Activated CD4-positive, CD25-positive, alpha-beta regulatory T cell treated with anti-CD3 and anti-CD28 coated beads, Interleukin-2, amount 50 U/mL, for 24 hours (primary cell): ENCODE measurements around the gene DAPK3.
A peak's percentile ranks its signal among the peaks of the same experiment; 100 is the strongest.
"Not testable (repeated sequence)": the region's sequence is repeated elsewhere in the genome, so short reads cannot be mapped to it uniquely, and the experiment has no call there.

Experiments used
- ATAC-seq, 2 donors: fragments of 150-1000 bp; cut with Tn5 transposase; one replicate each; pipeline ENCODE4 v1.10.0; 2021; ENCODE audit warnings: mild to moderate bottlenecking in 1 of 2, moderate library complexity in 1 of 2

The DAPK3 gene

DNA sequence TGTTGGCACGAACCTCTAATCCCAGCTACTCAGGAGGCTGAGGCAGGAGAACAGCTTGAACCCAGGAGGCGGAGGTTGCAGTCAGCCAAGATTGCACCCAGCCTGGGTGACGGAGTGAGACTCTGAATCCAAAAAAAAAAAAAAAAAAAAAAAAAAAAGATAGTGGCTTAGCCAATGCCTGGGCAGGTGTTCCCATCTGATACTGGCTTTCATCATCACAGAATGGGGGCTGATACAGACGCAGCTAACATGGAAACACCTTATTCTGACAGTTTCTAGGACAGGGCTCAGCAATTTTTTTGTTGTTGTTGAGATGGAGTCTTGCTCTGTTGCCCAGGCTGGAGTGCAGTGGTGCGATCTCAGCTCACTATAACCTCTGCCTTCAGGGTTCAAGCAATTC lies 29.9 kb upstream of the DAPK3 start:
- ATAC-seq, result not testable (repeated sequence)

DNA sequence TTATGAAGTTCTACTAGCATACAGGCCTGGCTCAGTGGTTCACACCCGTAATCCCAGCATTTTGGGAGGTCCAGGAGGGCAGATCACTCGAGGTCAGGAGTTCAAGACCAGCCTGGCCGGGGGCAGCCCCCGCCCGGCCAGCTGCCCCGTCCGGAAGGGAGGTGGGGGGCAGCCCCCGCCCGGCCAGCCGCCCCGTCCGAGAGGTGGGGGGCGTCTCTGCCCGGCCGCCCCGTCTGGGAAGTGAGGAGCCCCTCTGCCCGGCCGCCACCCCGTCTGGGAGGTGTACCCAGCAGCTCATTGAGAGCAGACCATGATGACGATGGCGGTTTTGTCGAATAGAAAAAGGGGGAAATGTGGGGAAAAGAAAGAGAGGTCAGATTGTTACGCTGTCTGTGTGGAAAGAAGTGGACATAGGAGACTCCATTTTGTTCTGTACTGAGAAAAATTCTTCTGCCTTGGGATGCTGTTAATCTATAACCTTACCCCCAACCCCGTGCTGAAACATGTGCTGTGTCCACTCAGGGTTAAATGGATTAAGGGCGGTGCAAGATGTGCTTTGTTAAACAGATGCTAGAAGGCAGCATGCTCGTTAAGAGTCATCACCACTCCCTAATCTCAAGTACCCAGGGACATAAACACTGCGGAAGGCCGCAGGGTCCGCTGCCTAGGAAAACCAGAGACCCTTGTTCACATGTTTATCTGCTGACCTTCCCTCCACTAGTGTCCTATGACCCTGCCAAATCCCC lies 27.9 kb upstream of the DAPK3 start:
- ATAC-seq, result not testable (repeated sequence)

DNA sequence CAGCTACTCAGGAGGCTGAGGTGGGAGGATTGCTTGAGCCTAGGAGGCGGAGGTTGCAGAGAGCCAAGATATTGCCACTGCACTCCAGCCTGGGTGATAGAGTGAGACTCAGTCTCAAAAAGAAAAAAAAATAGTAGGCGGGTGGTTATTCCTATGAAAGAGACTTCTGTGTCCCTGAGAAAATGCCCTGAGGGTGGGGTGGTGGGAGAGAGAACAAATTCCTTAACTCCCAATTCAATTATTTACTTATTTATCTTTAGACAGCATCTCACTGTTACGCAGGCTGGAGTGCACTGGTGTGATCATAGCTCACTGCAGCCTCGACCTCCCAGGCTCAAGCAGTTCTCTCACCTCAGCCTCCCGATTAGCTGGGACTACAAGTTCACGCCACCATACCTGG lies 24.7 kb upstream of the DAPK3 start:
- ATAC-seq, result no peak

DNA sequence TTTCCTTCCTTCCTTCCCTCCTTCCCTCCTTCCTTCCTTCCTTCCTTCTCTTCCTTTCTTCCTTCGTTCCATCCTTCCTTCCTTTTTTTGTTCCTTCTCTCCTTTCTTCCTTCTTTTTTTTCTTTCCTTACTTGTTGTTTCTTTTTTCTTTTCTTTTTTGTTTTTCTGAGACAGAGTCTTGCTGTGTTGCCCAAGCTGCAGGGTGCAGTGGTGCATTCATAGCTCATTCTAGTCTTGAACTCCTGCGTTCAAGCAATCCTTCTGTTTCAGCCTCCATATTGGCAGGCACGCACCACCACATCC lies 19.9 kb upstream of the DAPK3 start:
- ATAC-seq, result no peak

GRCh38 chr19:3987619-3988371 lies 16.9 kb upstream of the DAPK3 start:
- ATAC-seq, result peak; percentile 19 to 31

DNA sequence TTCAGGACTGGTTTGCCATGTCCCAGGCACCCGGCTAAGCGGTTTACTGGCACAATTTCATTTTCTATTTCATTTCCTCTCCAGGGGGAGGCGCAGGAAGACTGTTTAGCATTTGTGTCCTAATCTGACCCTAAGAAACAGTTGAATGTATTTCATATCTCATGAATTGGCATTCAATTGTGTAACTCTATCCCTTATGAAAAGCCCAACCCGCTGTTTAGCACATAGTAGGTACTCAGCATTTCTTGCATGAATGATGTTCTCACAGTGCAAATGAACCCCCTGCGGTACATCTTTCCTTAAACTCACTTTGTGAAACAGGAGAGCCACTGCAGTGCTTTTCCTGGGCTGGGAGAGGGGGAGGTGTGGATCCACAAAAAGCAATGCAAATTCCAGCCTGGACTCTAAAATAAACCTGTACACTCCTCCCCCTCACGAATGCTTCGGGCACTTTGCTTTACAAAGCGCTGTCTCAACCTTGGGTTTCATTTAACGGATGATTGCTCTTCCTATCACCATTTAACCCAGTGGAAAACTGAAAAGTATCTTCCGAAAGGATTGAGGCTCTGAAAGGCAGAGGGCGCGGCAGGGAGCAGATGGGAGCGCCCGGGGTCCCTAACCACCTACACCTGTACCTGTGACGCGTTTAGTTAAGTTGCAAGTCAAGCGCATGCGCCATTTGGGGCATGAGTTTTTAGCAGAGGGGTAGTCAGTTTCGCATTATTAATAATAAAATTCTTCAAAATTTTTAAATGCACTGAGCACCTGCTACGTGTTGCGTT lies 15.6 kb upstream of the DAPK3 start:
- peak in 1 of 2 donors; percentile 11 for ATAC-seq

GRCh38 chr19:3985643-3986259 lies 14.9 kb upstream of the DAPK3 start:
- ATAC-seq, result no peak

- ATAC-seq, result peak; percentile 48 to 49
Measured at GRCh38 chr19:3984908-3985642, 14.2 kb upstream of the DAPK3 start, which contains the start of gene EEF2. TSS of gene EEF2 (minus strand) at chr19:3985463. CDS start at chr19:3985380, 83 bp downstream.

GRCh38 chr19:3984584-3984907 lies 13.6 kb upstream of the DAPK3 start:
- no peak for ATAC-seq

- peak in 1 of 2 donors; percentile 11 for ATAC-seq
Measured at GRCh38 chr19:3983936-3984583, 13.2 kb upstream of the DAPK3 start.

DNA sequence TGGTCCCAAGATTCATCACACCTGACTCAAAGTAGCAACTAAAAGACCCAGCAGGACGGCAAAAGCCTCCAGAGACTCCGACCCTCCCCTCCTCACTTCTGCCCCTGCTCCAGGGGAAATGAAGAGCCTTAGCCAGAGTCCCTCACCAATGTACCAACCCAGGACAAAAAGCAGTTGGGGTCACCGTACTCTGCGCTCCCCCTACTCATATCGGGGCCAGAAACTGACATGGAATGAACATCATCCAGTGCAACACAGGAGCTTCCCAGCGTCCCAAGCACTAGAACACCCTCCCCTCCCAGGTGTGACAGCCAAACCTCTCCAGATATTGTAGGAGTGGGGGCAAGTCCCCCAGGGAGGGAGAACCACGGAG lies 12.6 kb upstream of the DAPK3 start:
- ATAC-seq, result no peak

DNA sequence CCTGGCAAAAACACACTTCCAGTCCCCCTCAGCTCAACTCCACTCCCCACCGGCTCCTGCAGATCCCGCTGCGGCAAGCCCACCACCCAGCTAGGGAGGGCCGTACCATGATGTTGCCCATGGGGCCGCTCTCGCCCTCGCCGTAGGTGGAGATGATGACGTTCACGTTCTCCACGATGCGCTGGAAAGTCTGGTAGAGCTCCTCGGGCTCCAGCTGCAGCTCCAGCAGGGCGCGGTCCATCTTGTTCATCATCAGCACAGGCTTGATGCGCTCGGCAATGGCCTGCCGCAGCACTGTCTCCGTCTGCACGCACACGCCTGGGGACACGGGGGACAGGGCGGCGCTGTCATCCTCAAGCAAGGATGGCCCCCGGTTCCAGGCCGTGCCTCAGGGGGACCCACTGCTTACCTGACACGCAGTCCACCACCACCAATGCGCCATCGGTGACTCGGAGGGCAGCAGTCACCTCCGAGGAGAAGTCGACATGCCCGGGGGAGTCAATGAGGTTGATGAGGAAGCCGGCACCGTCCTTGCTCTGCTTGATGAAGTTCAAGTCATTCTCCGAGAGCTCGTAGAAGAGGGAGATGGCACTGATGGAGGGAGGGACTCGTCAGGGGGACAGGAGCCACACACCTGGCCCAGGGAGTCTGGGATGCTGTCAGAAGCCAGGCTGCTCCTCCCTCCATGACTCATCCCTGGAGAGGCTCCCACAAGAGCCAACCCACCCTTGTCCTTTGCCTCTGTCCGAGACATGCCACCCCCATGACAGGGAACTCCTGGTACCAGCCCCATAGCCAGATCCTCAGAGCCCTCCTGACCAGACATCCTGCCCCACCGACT lies 12.0 kb upstream of the DAPK3 start:
- ATAC-seq, result no peak

DNA sequence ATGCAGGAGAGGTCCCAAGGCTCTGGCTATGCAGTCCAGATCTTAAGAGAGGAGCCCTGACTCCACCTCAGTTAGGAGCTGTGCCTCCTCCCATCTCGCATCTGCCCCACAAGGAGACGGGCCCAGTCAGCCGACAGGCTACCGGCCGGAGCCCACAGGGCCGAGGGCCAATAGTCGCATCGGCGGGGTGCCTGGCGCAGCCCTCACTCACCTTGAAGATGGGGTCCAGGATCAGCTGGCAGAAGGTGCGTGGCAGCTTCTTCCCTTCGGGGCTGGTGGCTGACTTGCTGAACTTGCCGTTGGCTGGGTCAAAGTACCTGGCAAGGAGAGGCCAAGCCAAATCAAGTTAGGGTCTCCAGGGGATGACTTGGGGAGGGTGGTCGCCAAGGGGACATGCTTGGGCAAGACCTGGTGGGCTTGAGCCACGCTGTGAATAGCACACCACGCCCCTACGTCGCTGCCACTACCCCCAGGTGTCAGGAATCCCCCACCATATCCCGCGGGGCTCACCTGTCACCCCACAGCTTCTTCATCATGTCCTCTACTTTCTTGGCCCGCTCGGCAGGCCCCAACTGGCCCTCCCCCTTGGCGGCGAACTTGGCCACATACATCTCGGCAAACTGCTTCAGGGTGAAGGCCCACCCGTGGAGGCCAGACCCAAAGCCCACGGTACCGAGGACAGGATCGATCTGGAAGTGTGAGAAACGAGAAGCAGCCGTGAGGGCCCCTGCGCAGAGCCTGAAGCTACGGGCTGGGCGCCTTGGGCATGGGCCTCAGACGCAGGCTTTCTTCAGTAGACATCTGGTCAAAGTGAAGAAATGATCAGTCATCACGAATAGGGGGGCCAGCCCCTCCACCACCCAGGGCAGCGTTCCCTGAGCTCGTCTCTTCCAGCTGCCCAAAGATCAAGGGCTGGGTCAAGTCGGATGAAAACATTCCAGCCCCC lies 11.1 kb upstream of the DAPK3 start:
- ATAC-seq, result no peak

GRCh38 chr19:3981373-3981735 lies 10.5 kb upstream of the DAPK3 start:
- no peak for ATAC-seq

DNA sequence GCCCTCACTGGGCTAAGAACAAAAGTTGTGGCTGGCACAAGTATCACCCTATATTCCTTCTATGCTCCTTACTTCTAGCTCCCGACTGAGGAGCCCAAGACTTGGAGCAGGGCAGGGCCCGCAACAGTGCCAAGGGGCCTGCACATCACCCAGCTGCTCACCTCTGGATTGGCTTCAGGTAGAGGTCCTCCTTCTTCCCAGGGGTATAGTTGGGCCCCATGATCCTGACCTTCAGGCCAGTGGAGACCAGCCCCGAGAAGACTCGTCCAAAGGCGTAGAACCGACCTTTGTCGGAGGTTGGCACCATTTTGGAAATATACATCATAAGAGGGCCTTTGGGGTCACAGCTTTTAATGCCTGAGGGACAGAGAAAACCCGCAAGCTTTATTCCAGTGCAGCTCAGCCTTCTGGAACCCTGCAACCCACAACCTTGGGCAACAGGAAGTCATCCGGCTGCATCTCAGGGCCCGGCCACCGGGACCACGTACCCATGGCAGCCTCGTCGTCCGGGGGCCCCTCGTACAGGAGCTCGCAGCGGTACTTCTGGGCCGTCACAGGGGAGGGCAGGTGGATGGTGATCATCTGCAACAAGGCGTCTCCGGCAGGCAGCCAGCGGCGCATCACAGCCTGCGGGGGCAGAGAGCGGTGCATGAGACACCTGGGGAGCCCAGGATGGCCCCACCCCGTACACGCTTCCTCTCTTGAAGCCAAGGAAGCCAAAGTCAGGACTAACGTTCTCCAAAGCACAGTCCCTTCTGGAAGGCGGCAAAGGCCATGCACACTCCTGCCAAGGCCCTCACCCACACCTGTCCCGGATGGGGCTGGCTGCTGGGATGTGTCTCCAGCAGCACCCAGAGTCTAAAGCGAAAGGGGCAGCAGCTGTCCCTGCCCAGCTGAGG lies 9.7 kb upstream of the DAPK3 start:
- no peak for ATAC-seq

- ATAC-seq, result no peak
Measured at GRCh38 chr19:3979674-3980352, 8.9 kb upstream of the DAPK3 start.

DNA sequence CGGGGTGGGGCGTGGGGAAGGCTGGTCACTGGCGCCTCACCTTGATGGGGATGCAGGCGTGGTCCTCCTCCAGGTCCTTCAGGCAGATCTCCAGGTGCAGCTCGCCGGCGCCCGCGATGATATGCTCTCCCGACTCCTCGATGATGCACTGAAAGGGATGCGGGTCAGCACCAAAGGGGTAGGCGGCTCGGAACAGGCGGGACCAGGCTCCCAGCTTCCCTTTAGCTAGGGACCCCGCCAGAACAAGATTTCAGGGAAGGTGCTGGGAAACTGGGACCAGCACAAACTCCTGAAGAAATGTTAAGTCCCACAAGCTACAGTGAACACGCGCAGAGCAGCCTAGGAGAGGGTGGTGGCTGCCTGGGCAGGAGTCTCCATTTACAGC lies 8.4 kb upstream of the DAPK3 start:
- no peak for ATAC-seq

DNA sequence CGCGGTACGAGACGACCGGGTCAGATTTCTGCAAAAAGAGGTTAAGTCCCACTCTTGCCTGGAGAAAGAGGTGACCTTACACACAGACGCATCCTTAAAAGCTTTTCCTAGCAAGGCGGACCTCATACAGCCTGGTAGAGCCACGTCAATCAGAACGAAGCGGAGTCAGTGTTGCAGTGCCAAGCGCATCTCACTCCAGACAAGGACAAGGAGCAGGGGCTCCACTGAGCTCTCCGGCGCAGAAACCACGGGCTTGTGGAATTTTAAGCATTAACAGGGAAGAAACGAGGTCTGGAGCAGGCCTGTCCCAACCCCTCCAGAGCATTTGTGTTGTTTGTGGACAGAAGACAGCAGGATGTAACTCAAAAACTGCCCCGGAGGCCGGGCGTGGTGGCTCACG lies 7.2 kb upstream of the DAPK3 start:
- no peak for ATAC-seq
